HepG2 (cell line): ENCODE results near the gene DSCAML1. TPM values are rescaled to one million over a fixed set of nuclear protein-coding genes. Genes with fewer than 3 reads are reported as not detected.

Experiments used
- polyA plus RNA-seq, 8 experiments: library from polyadenylated mRNA; depleted of rRNA in 3 of 8; stranded (reverse) in 7 of 8; unstranded in 1 of 8; fragments of >200 nt; fragmentation: Illumina TruSeq in 4 of 8; extraction: Trizol in 4 of 8; gene quantifications; 2 replicates each; pipeline versions ENCODE4 v1.2.1 to v1.2.3, GENCODE V29; 2011 to 2016; ENCODE audit warnings: low read depth in 4 of 8, missing spikeins in 1 of 8, mixed read lengths in 1 of 8; ENCODE audit not compliant: insufficient read depth in 1 of 8
- total RNA-seq, 5 experiments: library from RNA; depleted of rRNA; stranded (reverse); fragments of >200 nt; fragmentation: Illumina TruSeq; extraction: Trizol; gene quantifications; 2 replicates each; pipeline ENCODE4 v1.2.3, GENCODE V29; 2016; ENCODE audit warnings: low read depth in 1 of 5
- TF ChIP-seq, protein P1 (sequence below), 2 experiments: sonication (generic) in 1 of 2; formaldehyde crosslinking in 1 of 2; IDR thresholded peaks; 2 replicates each; pipeline versions ENCODE4 v1.4.0 to v1.6.1; 2016 to 2020; ENCODE audit warnings: borderline replicate concordance in 1 of 2, low read depth in 1 of 2, mild to moderate bottlenecking in 1 of 2, missing genetic modification reagents in 1 of 2
- TF ChIP-seq, protein P2 (sequence below): sonication (generic); formaldehyde crosslinking; IDR thresholded peaks from 2 replicates; pipeline ENCODE4 v1.5.1; 2020; ENCODE audit warnings: mild to moderate bottlenecking, missing genetic modification reagents, moderate library complexity

The DSCAML1 gene
- total and polyA plus RNA-seq, 2 of the 13 experiments (the other 11 are each of a cell fraction or from before 2014, with no cell fraction given), result 0.29 to 0.40 TPM

- TF ChIP-seq, protein P1, sequence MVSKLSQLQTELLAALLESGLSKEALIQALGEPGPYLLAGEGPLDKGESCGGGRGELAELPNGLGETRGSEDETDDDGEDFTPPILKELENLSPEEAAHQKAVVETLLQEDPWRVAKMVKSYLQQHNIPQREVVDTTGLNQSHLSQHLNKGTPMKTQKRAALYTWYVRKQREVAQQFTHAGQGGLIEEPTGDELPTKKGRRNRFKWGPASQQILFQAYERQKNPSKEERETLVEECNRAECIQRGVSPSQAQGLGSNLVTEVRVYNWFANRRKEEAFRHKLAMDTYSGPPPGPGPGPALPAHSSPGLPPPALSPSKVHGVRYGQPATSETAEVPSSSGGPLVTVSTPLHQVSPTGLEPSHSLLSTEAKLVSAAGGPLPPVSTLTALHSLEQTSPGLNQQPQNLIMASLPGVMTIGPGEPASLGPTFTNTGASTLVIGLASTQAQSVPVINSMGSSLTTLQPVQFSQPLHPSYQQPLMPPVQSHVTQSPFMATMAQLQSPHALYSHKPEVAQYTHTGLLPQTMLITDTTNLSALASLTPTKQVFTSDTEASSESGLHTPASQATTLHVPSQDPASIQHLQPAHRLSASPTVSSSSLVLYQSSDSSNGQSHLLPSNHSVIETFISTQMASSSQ (IDR thresholded peaks at IDR 0.05; ENCODE audit: low read depth), result peak; percentile 48; the same call in 1 of the 2 replicates
- TF ChIP-seq, protein P1 (CRISPR knock-in tag; IDR thresholded peaks at IDR 0.05; ENCODE audit: borderline replicate concordance), result no peak; the same call in 1 of the 2 replicates
- TF ChIP-seq, protein P2, sequence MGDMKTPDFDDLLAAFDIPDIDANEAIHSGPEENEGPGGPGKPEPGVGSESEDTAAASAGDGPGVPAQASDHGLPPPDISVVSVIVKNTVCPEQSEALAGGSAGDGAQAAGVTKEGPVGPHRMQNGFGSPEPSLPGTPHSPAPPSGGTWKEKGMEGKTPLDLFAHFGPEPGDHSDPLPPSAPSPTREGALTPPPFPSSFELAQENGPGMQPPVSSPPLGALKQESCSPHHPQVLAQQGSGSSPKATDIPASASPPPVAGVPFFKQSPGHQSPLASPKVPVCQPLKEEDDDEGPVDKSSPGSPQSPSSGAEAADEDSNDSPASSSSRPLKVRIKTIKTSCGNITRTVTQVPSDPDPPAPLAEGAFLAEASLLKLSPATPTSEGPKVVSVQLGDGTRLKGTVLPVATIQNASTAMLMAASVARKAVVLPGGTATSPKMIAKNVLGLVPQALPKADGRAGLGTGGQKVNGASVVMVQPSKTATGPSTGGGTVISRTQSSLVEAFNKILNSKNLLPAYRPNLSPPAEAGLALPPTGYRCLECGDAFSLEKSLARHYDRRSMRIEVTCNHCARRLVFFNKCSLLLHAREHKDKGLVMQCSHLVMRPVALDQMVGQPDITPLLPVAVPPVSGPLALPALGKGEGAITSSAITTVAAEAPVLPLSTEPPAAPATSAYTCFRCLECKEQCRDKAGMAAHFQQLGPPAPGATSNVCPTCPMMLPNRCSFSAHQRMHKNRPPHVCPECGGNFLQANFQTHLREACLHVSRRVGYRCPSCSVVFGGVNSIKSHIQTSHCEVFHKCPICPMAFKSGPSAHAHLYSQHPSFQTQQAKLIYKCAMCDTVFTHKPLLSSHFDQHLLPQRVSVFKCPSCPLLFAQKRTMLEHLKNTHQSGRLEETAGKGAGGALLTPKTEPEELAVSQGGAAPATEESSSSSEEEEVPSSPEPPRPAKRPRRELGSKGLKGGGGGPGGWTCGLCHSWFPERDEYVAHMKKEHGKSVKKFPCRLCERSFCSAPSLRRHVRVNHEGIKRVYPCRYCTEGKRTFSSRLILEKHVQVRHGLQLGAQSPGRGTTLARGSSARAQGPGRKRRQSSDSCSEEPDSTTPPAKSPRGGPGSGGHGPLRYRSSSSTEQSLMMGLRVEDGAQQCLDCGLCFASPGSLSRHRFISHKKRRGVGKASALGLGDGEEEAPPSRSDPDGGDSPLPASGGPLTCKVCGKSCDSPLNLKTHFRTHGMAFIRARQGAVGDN, result peak; percentile 32; the same call in 1 of the 2 replicates
- TF ChIP-seq, all 625 proteins: peak for 7
These were observed 17.8 kb upstream of the DSCAML1 start (continued) for GRCh38 chr11:117814766-117815261.
